ENCODE results near the gene CYP2W1.

CYP2W1 gene

DNA sequence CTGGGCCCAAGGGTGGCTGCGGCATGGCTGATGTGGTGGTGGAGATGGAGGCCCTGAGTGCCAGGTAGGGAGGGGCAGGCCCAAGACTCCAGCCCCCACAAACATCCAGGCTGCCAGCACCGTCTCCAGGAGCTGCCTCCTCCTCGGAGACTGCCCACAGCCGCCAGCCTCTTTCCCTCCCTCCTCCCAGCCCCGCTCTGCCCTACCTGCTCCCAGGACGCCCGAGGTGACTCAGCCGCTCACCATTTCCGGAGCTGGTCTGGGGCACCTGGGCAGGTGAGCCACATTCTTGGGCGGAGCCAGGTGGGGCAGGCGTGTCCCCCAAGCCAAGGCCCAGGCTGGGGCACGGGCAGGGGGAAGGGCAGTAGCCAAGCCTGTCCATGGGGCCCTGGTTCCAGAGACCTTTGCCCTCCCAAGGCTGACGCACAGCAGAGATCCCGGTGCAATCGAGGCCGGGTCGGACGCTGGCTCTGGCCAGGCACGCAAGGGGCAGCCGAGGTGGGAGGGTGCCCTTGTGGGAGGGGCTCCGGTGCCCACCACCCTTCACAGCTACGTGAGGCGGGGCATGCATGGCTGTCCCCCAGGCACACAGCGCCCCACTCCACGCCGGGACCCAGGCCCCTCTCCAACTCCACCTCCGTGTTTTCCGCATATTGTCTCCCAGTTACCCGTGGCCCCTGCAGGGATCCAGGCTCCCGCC lies 37.3 kb upstream of the CYP2W1 start:
- peaks cover 0 to 9% (median 0%) of the 10 kb centered on the region in 5 experiments for H3K9me3 ChIP-seq (ENCODE audit: control extremely low read depth in 1 of 5, control insufficient read depth in 4 of 5, insufficient read depth in 2 of 5, low read depth in 1 of 5, low read length in 4 of 5)
- 97% methylated on average over 23 of the region's 30 CpGs for WGBS (ENCODE audit: insufficient coverage)
- peaks cover 0 to 6% (median 0%) of the 10 kb centered on the region in 4 experiments for H3K36me3 ChIP-seq (ENCODE audit: control insufficient read depth in 4 of 4, insufficient read depth in 4 of 4, low read length in 3 of 4)
- H3K27ac ChIP-seq (ENCODE audit: insufficient read depth in 1 of 2, low read depth in 1 of 2, low read length in 2 of 2, poor library complexity in 1 of 2, severe bottlenecking in 2 of 2) = no peak overlapping the region
- peaks cover 0 to 12% (median 0%) of the 10 kb centered on the region in 4 experiments for H3K4me1 ChIP-seq (ENCODE audit: control extremely low read depth in 1 of 4, control insufficient read depth in 4 of 4, insufficient read depth in 4 of 4, low read length in 3 of 4)
- no peak for DNase-seq
- peaks cover 0 to 3% (median 0%) of the 10 kb centered on the region in 5 experiments for H3K27me3 ChIP-seq (replicated peaks in 2 of 5; ENCODE audit: control insufficient read depth in 4 of 5, insufficient read depth in 5 of 5, low read length in 4 of 5)
- ChIA-PET POLR2A (no interaction called here), CTCF (interaction anchor here (1.5 kb wide), 1 partner anchor 16 kb away, joined by 3 read pairs; no protein-coding TSS in a partner anchor)
- no peak overlapping the region for H3K4me3 ChIP-seq (ENCODE audit: control insufficient read depth in 1 of 7, extremely low read depth in 1 of 7, insufficient read depth in 4 of 7, low read depth in 2 of 7, low read length in 6 of 7)

DNA sequence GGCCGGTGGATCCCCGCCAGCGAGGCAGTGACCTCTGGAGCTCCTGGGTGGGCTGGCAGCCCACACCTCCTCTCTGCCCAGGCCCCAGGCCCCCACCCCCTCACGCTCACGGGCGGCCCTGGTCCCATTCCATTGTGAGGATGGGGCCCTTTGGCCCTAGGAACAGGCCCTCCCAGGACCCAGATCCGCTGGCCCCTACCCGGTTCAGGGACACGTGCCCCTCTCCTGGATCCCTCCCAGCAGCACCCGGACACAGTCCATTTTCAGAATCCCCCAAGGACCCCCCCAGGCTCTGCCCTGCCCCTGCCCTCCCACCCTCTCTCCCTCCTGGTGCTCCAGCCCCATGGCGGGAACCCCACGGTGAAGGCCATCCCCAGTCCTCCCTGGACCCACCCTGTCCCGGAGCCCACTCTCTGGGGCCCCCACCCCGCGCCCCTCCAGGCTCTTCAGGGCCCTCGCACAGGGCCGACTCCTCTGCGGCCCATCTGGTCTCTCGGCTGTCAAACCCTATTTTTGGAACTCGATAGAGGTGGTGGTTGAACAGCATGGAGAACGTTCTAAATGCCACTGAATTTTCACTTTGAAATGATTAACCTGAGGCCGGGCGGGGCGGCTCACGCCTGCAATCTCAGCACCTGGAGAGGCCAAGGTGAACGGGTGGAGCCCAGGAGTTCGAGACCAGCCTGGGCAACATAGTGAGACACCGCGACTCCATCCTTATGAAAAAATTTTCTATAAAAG lies 36.6 kb upstream of the CYP2W1 start:
- Histone ChIP-seq H3K9me3 (ENCODE audit: control extremely low read depth in 1 of 5, control insufficient read depth in 4 of 5, insufficient read depth in 2 of 5, low read depth in 1 of 5, low read length in 4 of 5) (peaks cover 0 to 4% (median 0%) of the 10 kb centered on the region in 5 experiments), H3K4me3 (ENCODE audit: control insufficient read depth in 1 of 7, extremely low read depth in 1 of 7, insufficient read depth in 4 of 7, low read depth in 2 of 7, low read length in 6 of 7) (no peak overlapping the region), H3K27ac (ENCODE audit: insufficient read depth in 1 of 2, low read depth in 1 of 2, low read length in 2 of 2, poor library complexity in 1 of 2, severe bottlenecking in 2 of 2) (no peak overlapping the region), H3K36me3 (ENCODE audit: control insufficient read depth in 4 of 4, insufficient read depth in 4 of 4, low read length in 3 of 4) (peaks cover 0 to 6% (median 0%) of the 10 kb centered on the region in 4 experiments), H3K4me1 (ENCODE audit: control extremely low read depth in 1 of 4, control insufficient read depth in 4 of 4, insufficient read depth in 4 of 4, low read length in 3 of 4) (peaks cover 0 to 10% (median 0%) of the 10 kb centered on the region in 4 experiments), H3K27me3 (replicated peaks in 2 of 5; ENCODE audit: control insufficient read depth in 4 of 5, insufficient read depth in 5 of 5, low read length in 4 of 5) (peaks cover 0 to 3% (median 0%) of the 10 kb centered on the region in 5 experiments)
- 88% methylated on average over 25 of the region's 29 CpGs for WGBS (ENCODE audit: insufficient coverage)
- DNase-seq = no peak
- POLR2A ChIA-PET = no interaction called here
- CTCF ChIA-PET = no interaction called here

DNA sequence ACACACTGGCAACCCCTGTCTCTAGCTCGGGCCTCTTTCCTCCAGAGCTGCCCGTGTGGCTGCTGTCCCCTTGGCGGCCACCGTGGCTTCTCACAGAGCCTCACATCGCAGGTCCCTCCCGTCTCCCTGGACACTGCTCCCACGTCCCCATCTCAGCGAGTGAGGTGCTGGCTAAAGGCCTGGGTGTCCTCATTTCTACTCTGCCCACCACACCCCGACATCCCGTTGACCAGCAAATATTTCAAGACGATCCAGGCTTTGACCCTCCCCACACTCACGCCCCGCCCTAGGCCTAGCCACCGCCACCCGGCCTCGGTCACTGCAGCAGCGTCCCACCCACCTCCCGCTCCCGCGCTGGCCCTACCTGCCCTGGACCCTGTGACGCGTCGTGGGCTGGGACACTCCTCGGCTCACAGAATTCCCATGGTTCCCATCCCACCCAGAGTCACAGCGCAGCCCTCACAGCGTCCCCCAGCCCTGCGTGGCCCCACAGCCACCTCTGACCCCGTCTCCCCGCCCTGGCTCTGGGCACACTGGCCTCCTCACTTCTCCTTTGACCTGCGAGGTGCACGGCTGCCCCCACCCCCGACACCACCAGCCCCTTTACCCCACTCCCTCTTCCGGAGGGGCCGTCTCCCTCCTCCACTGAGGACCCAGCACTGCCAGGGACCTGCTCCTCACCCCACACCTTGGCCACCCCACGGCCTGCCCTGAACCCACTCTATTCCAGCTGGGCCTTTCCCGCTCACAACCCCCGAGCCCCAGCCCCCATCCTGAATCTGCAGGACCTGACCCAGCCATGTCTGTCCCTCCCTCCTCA lies 35.4 kb upstream of the CYP2W1 start:
- Histone ChIP-seq H3K4me3 (ENCODE audit: control insufficient read depth in 1 of 7, extremely low read depth in 1 of 7, insufficient read depth in 4 of 7, low read depth in 2 of 7, low read length in 6 of 7) (no peak overlapping the region), H3K27ac (ENCODE audit: insufficient read depth in 1 of 2, low read depth in 1 of 2, low read length in 2 of 2, poor library complexity in 1 of 2, severe bottlenecking in 2 of 2) (no peak overlapping the region), H3K36me3 (ENCODE audit: control insufficient read depth in 4 of 4, insufficient read depth in 4 of 4, low read length in 3 of 4) (peaks cover 0 to 8% (median 0%) of the 10 kb centered on the region in 4 experiments), H3K9me3 (ENCODE audit: control extremely low read depth in 1 of 5, control insufficient read depth in 4 of 5, insufficient read depth in 2 of 5, low read depth in 1 of 5, low read length in 4 of 5) (no peaks in the 10 kb centered on the region), H3K27me3 (replicated peaks in 2 of 5; ENCODE audit: control insufficient read depth in 4 of 5, insufficient read depth in 5 of 5, low read length in 4 of 5) (peaks cover 0 to 3% (median 0%) of the 10 kb centered on the region in 5 experiments), H3K4me1 (ENCODE audit: control extremely low read depth in 1 of 4, control insufficient read depth in 4 of 4, insufficient read depth in 4 of 4, low read length in 3 of 4) (peaks cover 0 to 10% (median 0%) of the 10 kb centered on the region in 4 experiments)
- CTCF ChIA-PET = interaction anchor here (0.7 to 0.8 kb wide), 2 partner anchors 16 to 114 kb away, joined by 3 read pairs; no protein-coding TSS in a partner anchor
- no peak for DNase-seq
- POLR2A ChIA-PET = no interaction called here
- 95% methylated on average over 25 of the region's 37 CpGs for WGBS (ENCODE audit: insufficient coverage)

DNA sequence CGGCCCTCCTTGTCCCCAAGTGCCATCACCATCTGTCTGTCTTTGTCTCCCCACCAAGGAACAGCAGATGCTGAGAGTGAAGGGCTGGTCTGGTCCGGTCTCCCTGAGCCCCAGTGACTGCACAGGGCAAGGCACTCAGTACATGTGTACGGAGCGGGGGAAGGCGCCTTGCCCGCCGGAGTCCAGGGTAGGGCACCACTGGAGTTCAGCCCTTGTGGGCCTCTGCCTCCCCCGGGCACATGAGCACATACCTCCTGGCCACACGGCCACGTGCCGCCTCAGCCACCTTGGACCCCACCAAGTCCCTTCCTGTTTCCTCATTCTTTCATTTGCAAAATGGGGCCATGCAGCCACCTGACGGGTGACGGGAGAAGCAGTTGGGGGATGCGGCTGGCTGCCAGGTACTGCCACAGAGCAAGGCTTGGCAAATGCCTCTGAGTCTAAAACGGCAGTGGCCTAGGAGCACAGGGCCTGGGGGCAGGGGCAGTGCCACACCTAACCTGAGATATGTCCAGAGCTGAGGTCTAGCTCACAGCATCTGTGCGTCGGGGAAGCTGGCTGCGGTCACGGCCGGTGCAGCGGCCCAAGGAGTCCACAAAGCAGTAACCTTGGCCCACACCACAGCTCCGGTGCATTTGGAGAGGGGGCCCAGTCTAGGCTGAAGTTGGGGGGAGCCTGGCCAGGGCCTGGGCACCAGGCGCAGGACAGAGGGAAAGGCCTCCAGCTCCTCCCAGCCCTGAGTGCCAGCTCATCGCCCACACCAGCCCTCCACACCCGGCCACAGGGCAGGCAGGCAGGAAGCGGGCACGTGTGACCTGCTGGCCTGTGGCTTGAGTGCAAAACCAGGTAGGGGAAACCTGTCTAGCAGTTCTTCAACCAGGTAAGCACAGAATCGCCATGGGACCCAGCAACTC lies 33.7 kb upstream of the CYP2W1 start:
- DNase-seq = no peak
- peaks cover 0 to 8% (median 0%) of the 10 kb centered on the region in 4 experiments for H3K36me3 ChIP-seq (ENCODE audit: control insufficient read depth in 4 of 4, insufficient read depth in 4 of 4, low read length in 3 of 4)
- H3K27me3 ChIP-seq (replicated peaks in 2 of 5; ENCODE audit: control insufficient read depth in 4 of 5, insufficient read depth in 5 of 5, low read length in 4 of 5) = peaks cover 0 to 12% (median 0%) of the 10 kb centered on the region in 5 experiments
- peaks cover 0 to 22% (median 8%) of the 10 kb centered on the region in 4 experiments for H3K4me1 ChIP-seq (ENCODE audit: control extremely low read depth in 1 of 4, control insufficient read depth in 4 of 4, insufficient read depth in 4 of 4, low read length in 3 of 4)
- no peak overlapping the region for H3K27ac ChIP-seq (ENCODE audit: insufficient read depth in 1 of 2, low read depth in 1 of 2, low read length in 2 of 2, poor library complexity in 1 of 2, severe bottlenecking in 2 of 2)
- ChIA-PET POLR2A (no interaction called here), CTCF (interaction anchor here (1.2 kb wide), 1 partner anchor 41 kb away, joined by 4 read pairs; no protein-coding TSS in a partner anchor)
- H3K9me3 ChIP-seq (ENCODE audit: control extremely low read depth in 1 of 5, control insufficient read depth in 4 of 5, insufficient read depth in 2 of 5, low read depth in 1 of 5, low read length in 4 of 5) = no peaks in the 10 kb centered on the region
- no peak overlapping the region for H3K4me3 ChIP-seq (ENCODE audit: control insufficient read depth in 1 of 7, extremely low read depth in 1 of 7, insufficient read depth in 4 of 7, low read depth in 2 of 7, low read length in 6 of 7)
- 95% methylated on average over 25 of the region's 28 CpGs for WGBS (ENCODE audit: insufficient coverage)

DNA sequence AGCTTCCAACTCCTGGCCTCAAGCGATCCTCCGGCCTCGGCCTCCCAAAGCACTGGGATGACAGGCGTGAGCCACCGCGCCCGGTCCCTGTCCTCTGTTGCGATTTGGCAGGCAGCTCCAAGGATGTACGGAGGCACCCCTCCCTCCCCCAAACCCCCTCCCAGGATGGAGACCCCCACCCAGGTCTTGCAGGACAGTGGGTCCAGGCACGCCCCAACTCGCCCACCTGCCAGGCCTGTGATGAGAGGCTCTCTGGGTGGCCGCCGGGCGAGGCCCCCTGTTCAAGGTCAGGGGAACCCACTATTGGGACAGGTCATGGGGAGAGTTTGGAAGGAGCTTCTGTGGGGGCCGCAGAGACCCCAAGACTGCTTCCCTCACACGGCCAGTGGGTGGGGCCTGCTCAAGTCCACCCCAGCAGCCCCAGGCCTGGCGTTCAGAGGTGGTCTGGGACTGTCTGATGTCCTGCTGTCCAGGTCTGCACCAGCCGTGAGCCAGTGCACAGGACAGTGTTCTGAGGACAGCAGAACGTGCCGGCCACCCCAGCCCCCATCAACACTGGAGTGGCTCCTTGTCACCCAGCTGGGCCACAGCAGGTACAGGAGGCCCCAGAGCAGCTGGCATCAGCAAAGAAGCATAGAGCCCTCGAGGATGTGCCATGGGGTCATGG lies 31.0 kb upstream of the CYP2W1 start:
- peaks cover 0 to 19% (median 0%) of the 10 kb centered on the region in 5 experiments for H3K27me3 ChIP-seq (replicated peaks in 2 of 5; ENCODE audit: control insufficient read depth in 4 of 5, insufficient read depth in 5 of 5, low read length in 4 of 5)
- ChIA-PET POLR2A (interaction anchor here (0.6 to 1.1 kb wide), 2 partner anchors 21 to 29 kb away, joined by 3 read pairs; no protein-coding TSS in a partner anchor), CTCF (interaction anchor here (0.8 to 4.2 kb wide), 6 partner anchors 9 to 51 kb away, joined by 3 to 33 read pairs (median 4); partner anchors contain the start of gene COX19)
- H3K9me3 ChIP-seq (ENCODE audit: control extremely low read depth in 1 of 5, control insufficient read depth in 4 of 5, insufficient read depth in 2 of 5, low read depth in 1 of 5, low read length in 4 of 5) = no peaks in the 10 kb centered on the region
- no peak overlapping the region for H3K4me3 ChIP-seq (ENCODE audit: control insufficient read depth in 1 of 7, extremely low read depth in 1 of 7, insufficient read depth in 4 of 7, low read depth in 2 of 7, low read length in 6 of 7)
- peaks cover 0 to 8% (median 0%) of the 10 kb centered on the region in 4 experiments for H3K36me3 ChIP-seq (ENCODE audit: control insufficient read depth in 4 of 4, insufficient read depth in 4 of 4, low read length in 3 of 4)
- H3K4me1 ChIP-seq (ENCODE audit: control extremely low read depth in 1 of 4, control insufficient read depth in 4 of 4, insufficient read depth in 4 of 4, low read length in 3 of 4) = peaks cover 0 to 22% (median 11%) of the 10 kb centered on the region in 4 experiments
- DNase-seq = no peak
- no peak overlapping the region for H3K27ac ChIP-seq (ENCODE audit: insufficient read depth in 1 of 2, low read depth in 1 of 2, low read length in 2 of 2, poor library complexity in 1 of 2, severe bottlenecking in 2 of 2)
- 91% methylated on average over 11 of the region's 21 CpGs for WGBS (ENCODE audit: insufficient coverage)
